ENCODE measurements around the gene SLC48A1. TPM values are rescaled to one million over a fixed set of nuclear protein-coding genes. Genes with fewer than 3 reads are reported as not detected.

SLC48A1 gene
- total RNA-seq, 1 experiment from 2014 or later: 20.0 TPM

DNA sequence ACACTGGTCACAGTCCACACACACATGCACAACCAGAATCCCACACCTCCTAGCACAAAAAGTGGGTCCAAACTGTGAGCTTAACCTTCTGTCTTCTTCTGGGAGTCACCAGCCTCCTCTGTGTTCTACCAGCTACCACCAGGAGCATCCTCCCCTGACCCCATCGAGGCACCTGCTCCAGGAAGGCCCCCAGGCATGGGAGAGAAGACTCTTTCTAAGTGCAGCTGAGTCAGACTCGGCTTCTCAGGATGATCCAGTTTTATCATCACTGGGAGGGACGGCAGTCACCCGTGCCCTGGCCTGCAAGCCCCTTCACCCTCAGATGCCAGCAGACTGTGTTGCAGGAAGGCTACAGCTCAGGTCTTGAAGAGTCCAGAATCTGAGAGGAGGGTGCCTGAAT is 39.9 kb upstream of the SLC48A1 start:
- CTCF ChIA-PET: interaction anchor here (0.9 to 3.3 kb wide), 2 partner anchors 10 to 46 kb away, joined by 3 to 21 read pairs; no protein-coding TSS in a partner anchor
- no peaks in the 10 kb centered on the region for H3K9me2 ChIP-seq (ENCODE audit: insufficient read depth)
- no peak overlapping the region for H3K27ac ChIP-seq (ENCODE audit: low read depth, low read length)
- H3K27me3 ChIP-seq (ENCODE audit: insufficient read depth, low read length): no peaks in the 10 kb centered on the region
- H3K4me3 ChIP-seq (replicated peaks in 1 of 2; ENCODE audit: low read depth in 1 of 2, low read length in 2 of 2): no peak overlapping the region
- ATAC-seq (no peak), DNase-seq (ENCODE audit: low read depth, low spot score) (no peak)
- H3K79me2 ChIP-seq (ENCODE audit: insufficient read depth, low read length): no peaks in the 10 kb centered on the region
- H3K4me1 ChIP-seq (ENCODE audit: control insufficient read depth in 1 of 2, insufficient read depth in 2 of 2, low read length in 2 of 2): peaks cover 5 to 20% of the 10 kb centered on the region in 2 experiments; a peak in 2 of 4 replicates
- H3K4me2 ChIP-seq (ENCODE audit: low read length): no peak overlapping the region
- no peaks in the 10 kb centered on the region for H4K20me1 ChIP-seq (ENCODE audit: insufficient read depth)
- BruUV-seq (replicated peaks): no TSS peak
- RAD21 ChIA-PET (ENCODE audit: low non-redundant PET in 1 of 2, low total read pairs in 2 of 2, uncharacterized antibody in 2 of 2, unreplicated experiment in 2 of 2): no interaction called here
- intact Hi-C loops (cut with micrococcal nuclease): no loop called here
- no peaks in the 10 kb centered on the region for H3K9me3 ChIP-seq (ENCODE audit: control insufficient read depth in 1 of 2, insufficient read depth in 1 of 2, low read depth in 1 of 2, low read length in 2 of 2)
- H2AFZ ChIP-seq (ENCODE audit: low read depth, low read length, poor library complexity, severe bottlenecking): no peak overlapping the region
- TF ChIP-seq, protein P1, sequence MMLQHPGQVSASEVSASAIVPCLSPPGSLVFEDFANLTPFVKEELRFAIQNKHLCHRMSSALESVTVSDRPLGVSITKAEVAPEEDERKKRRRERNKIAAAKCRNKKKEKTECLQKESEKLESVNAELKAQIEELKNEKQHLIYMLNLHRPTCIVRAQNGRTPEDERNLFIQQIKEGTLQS (IDR thresholded peaks at IDR 0.05): no peak
- TF ChIP-seq EZH2phosphoT487 (IDR thresholded peaks at IDR 0.05; ENCODE audit: borderline replicate concordance): no peak
- no peak overlapping the region for H3K9ac ChIP-seq (ENCODE audit: low read length)
- POLR2A ChIA-PET: no interaction called here
- H3K36me3 ChIP-seq (ENCODE audit: control insufficient read depth in 1 of 2, insufficient read depth in 2 of 2, low read length in 2 of 2): no peaks in the 10 kb centered on the region

DNA sequence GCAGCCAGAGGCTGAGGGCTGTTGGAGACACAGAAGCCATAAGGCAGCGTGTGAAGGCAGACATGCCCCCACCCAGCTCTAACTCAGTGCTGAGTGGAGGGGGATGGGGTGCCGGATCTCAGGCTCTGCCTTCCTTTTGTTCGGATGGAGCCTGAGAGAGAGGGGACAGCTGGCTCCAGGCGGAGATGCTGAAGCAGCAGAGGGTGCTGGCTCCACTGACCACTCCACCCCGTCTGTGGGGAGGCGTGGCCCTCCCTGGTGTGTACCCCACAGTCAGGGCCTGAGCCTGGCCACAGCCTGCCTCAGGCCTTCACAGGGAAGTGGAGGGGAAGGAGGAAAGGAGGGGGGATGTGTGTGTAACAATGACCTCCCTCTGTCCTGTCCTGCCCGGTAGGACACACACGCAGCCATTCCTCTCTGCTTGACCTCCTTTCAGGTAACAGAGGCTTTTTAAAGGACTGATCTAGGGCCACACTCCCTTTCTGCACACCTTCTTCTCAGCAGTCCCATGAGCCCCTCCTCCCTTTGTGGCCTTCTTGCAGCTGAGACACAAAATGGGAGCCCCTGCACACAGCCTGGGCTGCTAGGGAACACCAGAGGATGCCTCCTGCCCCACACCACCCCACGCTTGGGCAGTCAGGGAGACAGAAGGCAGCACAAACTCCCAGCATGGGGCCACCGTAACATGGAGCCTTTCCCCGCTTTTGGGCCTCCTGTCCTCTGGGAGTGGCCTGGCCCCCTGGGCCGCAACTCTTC is 38.1 kb upstream of the SLC48A1 start:
- CTCF ChIA-PET: no interaction called here
- POLR2A ChIA-PET: no interaction called here
- no peak for DNase-seq (ENCODE audit: low read depth, low spot score)
- intact Hi-C loops (cut with micrococcal nuclease): no loop called here
- BruUV-seq (replicated peaks): no TSS peak
- H3K36me3 ChIP-seq (ENCODE audit: control insufficient read depth in 1 of 2, insufficient read depth in 2 of 2, low read length in 2 of 2): no peaks in the 10 kb centered on the region
- RAD21 ChIA-PET (ENCODE audit: low non-redundant PET in 1 of 2, low total read pairs in 2 of 2, uncharacterized antibody in 2 of 2, unreplicated experiment in 2 of 2): no interaction called here
- H3K27ac ChIP-seq (ENCODE audit: low read depth, low read length): no peak overlapping the region
- H4K20me1 ChIP-seq (ENCODE audit: insufficient read depth): no peaks in the 10 kb centered on the region
- peaks cover 5 to 23% of the 10 kb centered on the region in 2 experiments; a peak in 2 of 4 replicates for H3K4me1 ChIP-seq (ENCODE audit: control insufficient read depth in 1 of 2, insufficient read depth in 2 of 2, low read length in 2 of 2)
- no peak overlapping the region for H3K4me3 ChIP-seq (replicated peaks in 1 of 2; ENCODE audit: low read depth in 1 of 2, low read length in 2 of 2)
- no peaks in the 10 kb centered on the region for H3K27me3 ChIP-seq (ENCODE audit: insufficient read depth, low read length)
- H3K79me2 ChIP-seq (ENCODE audit: insufficient read depth, low read length): no peaks in the 10 kb centered on the region
- no peaks in the 10 kb centered on the region for H3K9me2 ChIP-seq (ENCODE audit: insufficient read depth)
- H3K9me3 ChIP-seq (ENCODE audit: control insufficient read depth in 1 of 2, insufficient read depth in 1 of 2, low read depth in 1 of 2, low read length in 2 of 2): no peaks in the 10 kb centered on the region
- H3K9ac ChIP-seq (ENCODE audit: low read length): no peak overlapping the region
- ATAC-seq: no peak
- no peak overlapping the region for H3K4me2 ChIP-seq (ENCODE audit: low read length)
- H2AFZ ChIP-seq (ENCODE audit: low read depth, low read length, poor library complexity, severe bottlenecking): no peak overlapping the region
- TF ChIP-seq SRF (IDR thresholded peaks at IDR 0.05; ENCODE audit: low read depth) (no peak), RAD21 (IDR thresholded peaks at IDR 0.05; ENCODE audit: low read depth) (no peak), ELF1 (IDR thresholded peaks at IDR 0.05; ENCODE audit: borderline replicate concordance, low read depth) (no peak), EZH2phosphoT487 (IDR thresholded peaks at IDR 0.05; ENCODE audit: borderline replicate concordance) (no peak), POLR2AphosphoS5 (IDR thresholded peaks at IDR 0.05; ENCODE audit: low read depth, low read length) (no peak)
- TF ChIP-seq, protein P1 (IDR thresholded peaks at IDR 0.05): no peak
